MM.1S (cell line): ENCODE data around the gene SCRG1.

Experiments
- DNase-seq: peaks from one replicate; pipeline ENCODE4 v3.0.0-alpha.2; 2015
- H2AFZ ChIP-seq: fragments of 300-600 bp; sonication (generic); 2 replicates; pipeline ENCODE4 v1.6.0; 2016; ENCODE audit warnings: antibody characterized with exemption, low read length
- H3F3A ChIP-seq: fragments of 300-600 bp; sonication (generic); 2 replicates; pipeline ENCODE4 v1.6.1; 2016; ENCODE audit warnings: mild to moderate bottlenecking, antibody characterized with exemption, low read length, moderate library complexity, mixed read lengths; ENCODE audit not compliant: insufficient read depth
- H3K27ac ChIP-seq: fragments of 300-600 bp; sonication (generic); 2 replicates; pipeline ENCODE4 v1.5.1; 2016; ENCODE audit warnings: mild to moderate bottlenecking, low read length
- H3K27me3 ChIP-seq: fragments of 300-600 bp; sonication (generic); replicated peaks from 2 replicates; pipeline ENCODE4 v1.6.0; 2016; ENCODE audit warnings: low read length; ENCODE audit not compliant: insufficient read depth
- H3K36me3 ChIP-seq: fragments of 300-600 bp; sonication (generic); replicated peaks from 2 replicates; pipeline ENCODE4 v1.6.1; 2016; ENCODE audit warnings: mild to moderate bottlenecking, low read length, mixed read lengths; ENCODE audit not compliant: insufficient read depth
- H3K4me1 ChIP-seq: fragments of 300-600 bp; sonication (generic); 2 replicates; pipeline ENCODE4 v1.6.1; 2016; ENCODE audit warnings: low read length, mixed read lengths
- H3K4me2 ChIP-seq: fragments of 300-600 bp; sonication (generic); 2 replicates; pipeline ENCODE4 v1.6.0; 2016; ENCODE audit warnings: low read depth, low read length
- H3K4me3 ChIP-seq: fragments of 300-600 bp; sonication (generic); 2 replicates; pipeline ENCODE4 v1.5.1; 2016; ENCODE audit warnings: low read length, mixed read lengths
- H3K79me2 ChIP-seq: fragments of 300-600 bp; sonication (generic); 2 replicates; pipeline ENCODE4 v1.6.1; 2016; ENCODE audit warnings: mixed run types, low read length, mixed read lengths
- H3K9ac ChIP-seq: fragments of 300-600 bp; sonication (generic); 2 replicates; pipeline ENCODE4 v1.6.1; 2016; ENCODE audit warnings: low read length, mixed read lengths
- H3K9me2 ChIP-seq: fragments of 300-600 bp; sonication (generic); replicated peaks from 2 replicates; pipeline ENCODE4 v1.6.1; 2016; ENCODE audit warnings: mild to moderate bottlenecking, low read length, mixed read lengths; ENCODE audit not compliant: insufficient read depth
- H3K9me3 ChIP-seq: fragments of 300-600 bp; sonication (generic); replicated peaks from 2 replicates; pipeline ENCODE4 v1.6.1; 2016; ENCODE audit warnings: mild to moderate bottlenecking, low read length, mixed read lengths; ENCODE audit not compliant: insufficient read depth
- H4K20me1 ChIP-seq: fragments of 300-600 bp; sonication (generic); 2 replicates; pipeline ENCODE4 v1.6.1; 2016; ENCODE audit warnings: mild to moderate bottlenecking, low read length, moderate library complexity, mixed read lengths; ENCODE audit not compliant: insufficient read depth
- CTCF ChIP-seq: fragments of 300-600 bp; sonication (generic); IDR thresholded peaks from 2 replicates; pipeline ENCODE4 v1.5.1; 2016; ENCODE audit warnings: antibody characterized with exemption, low read length, mixed read lengths
- EZH2 ChIP-seq: fragments of 300-600 bp; sonication (generic); optimal IDR thresholded peaks from 2 replicates; pipeline ENCODE3; 2017; ENCODE audit warnings: low read depth, mild to moderate bottlenecking, antibody characterized with exemption, low read length, mixed read lengths
- EZH2phosphoT487 ChIP-seq: fragments of 300-600 bp; sonication (generic); IDR thresholded peaks from 2 replicates; pipeline ENCODE4 v1.6.1; 2018; ENCODE audit warnings: antibody characterized with exemption, low read length

SCRG1 gene

GRCh38 chr4:173404296-173404865 lies 5.5 kb upstream of the SCRG1 start:
- no peak for TF ChIP-seq EZH2phosphoT487
- TF ChIP-seq EZH2, result no peak
- no peak for TF ChIP-seq CTCF
- Histone ChIP-seq H2AFZ (no peak overlapping the region), H3K4me1 (no peaks in the 10 kb centered on the region), H3K79me2 (no peaks in the 10 kb centered on the region), H3K4me3 (no peak overlapping the region), H3K9me3 (no peaks in the 10 kb centered on the region), H3F3A (no peaks in the 10 kb centered on the region), H3K27ac (no peak overlapping the region), H3K27me3 (no peaks in the 10 kb centered on the region), H3K9ac (no peak overlapping the region), H3K4me2 (no peak overlapping the region), H4K20me1 (no peaks in the 10 kb centered on the region), H3K36me3 (no peaks in the 10 kb centered on the region), H3K9me2 (no peaks in the 10 kb centered on the region)
- DNase-seq, result no peak

GRCh38 chr4:173403051-173403450 lies 4.1 kb upstream of the SCRG1 start:
- Histone ChIP-seq H3K9me3 (no peaks in the 10 kb centered on the region), H4K20me1 (no peaks in the 10 kb centered on the region), H3K4me2 (no peak overlapping the region), H3K27me3 (no peaks in the 10 kb centered on the region), H3K4me1 (no peaks in the 10 kb centered on the region), H3K4me3 (no peak overlapping the region), H3K9ac (no peak overlapping the region), H3K36me3 (no peaks in the 10 kb centered on the region), H3F3A (no peaks in the 10 kb centered on the region), H2AFZ (no peak overlapping the region), H3K79me2 (no peaks in the 10 kb centered on the region), H3K9me2 (no peaks in the 10 kb centered on the region), H3K27ac (no peak overlapping the region)
- no peak for DNase-seq
- no peak for TF ChIP-seq EZH2phosphoT487
- no peak for TF ChIP-seq CTCF
- TF ChIP-seq EZH2, result no peak

DNA sequence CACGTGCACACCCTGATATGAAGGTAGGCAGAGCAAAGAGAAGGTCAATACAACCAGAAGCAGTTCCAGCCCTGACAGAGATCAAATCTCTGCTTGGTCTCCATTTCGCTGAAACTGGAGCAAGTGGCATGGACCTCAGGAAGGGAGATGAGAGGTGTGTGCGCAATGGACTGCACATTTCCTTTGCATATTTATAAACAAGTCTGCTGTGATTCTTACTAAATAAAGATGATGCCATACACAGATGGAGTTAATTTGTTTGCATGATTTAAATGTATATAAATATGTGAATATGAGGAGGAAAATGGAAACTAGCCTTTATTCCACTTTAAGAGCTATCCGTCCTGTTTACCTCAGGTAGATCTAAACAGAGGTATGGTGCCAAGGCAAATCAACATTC lies 2.1 kb upstream of the SCRG1 start:
- no peaks in the 10 kb centered on the region for H3K9me2 ChIP-seq
- no peaks in the 10 kb centered on the region for H3K36me3 ChIP-seq
- H2AFZ ChIP-seq, result no peak overlapping the region
- no peak overlapping the region for H3K9ac ChIP-seq
- H3K27ac ChIP-seq, result no peak overlapping the region
- no peaks in the 10 kb centered on the region for H3K4me1 ChIP-seq
- no peaks in the 10 kb centered on the region for H3K79me2 ChIP-seq
- no peaks in the 10 kb centered on the region for H3K9me3 ChIP-seq
- no peak overlapping the region for H3K4me3 ChIP-seq
- TF ChIP-seq EZH2phosphoT487, result no peak
- no peaks in the 10 kb centered on the region for H3K27me3 ChIP-seq
- no peak for DNase-seq
- H3K4me2 ChIP-seq, result no peak overlapping the region
- H3F3A ChIP-seq, result no peaks in the 10 kb centered on the region
- H4K20me1 ChIP-seq, result no peaks in the 10 kb centered on the region

- Histone ChIP-seq H4K20me1 (no peaks in the 10 kb centered on the region), H2AFZ (no peak overlapping the region), H3K9me3 (no peaks in the 10 kb centered on the region), H3K27me3 (no peaks in the 10 kb centered on the region), H3K9ac (no peak overlapping the region), H3F3A (no peaks in the 10 kb centered on the region), H3K4me3 (no peak overlapping the region), H3K36me3 (no peaks in the 10 kb centered on the region), H3K4me1 (no peaks in the 10 kb centered on the region), H3K79me2 (no peaks in the 10 kb centered on the region), H3K9me2 (no peaks in the 10 kb centered on the region), H3K4me2 (no peak overlapping the region), H3K27ac (no peak overlapping the region)
- TF ChIP-seq EZH2phosphoT487, result no peak
- DNase-seq, result no peak
Observed at GRCh38 chr4:173398220-173398619, 696 bp downstream of the SCRG1 start.
